K562 (cell line): ENCODE measurements around the gene CBX4. TPM values are rescaled to one million over a fixed set of nuclear protein-coding genes. Genes with fewer than 3 reads are reported as not detected.

Experiments
- ATAC-seq: fragments of 200-7000 bp; cut with Tn5 transposase; 3 replicates; pipeline ENCODE4 v1.9.1; 2020; ENCODE audit warnings: moderate library complexity
- BruUV-seq: library from RNA; stranded (reverse); fragments of 400-500 nt; replicated peaks from 2 replicates; lab custom pipeline; 2021; lab: Mats Ljungman, UMichigan
- CTCF ChIA-PET: fragments of 300-600 bp; formaldehyde crosslinking; extraction: SDS; loops from one replicate; lab custom pipeline; 2021; ENCODE audit warnings: low intra/inter-chr PET ratio; lab: Yijun Ruan, JAX
- POLR2A ChIA-PET: fragments of 300-600, 350-650 bp; sonication (Branson Sonifier 250); formaldehyde crosslinking; extraction: SDS; loops from one replicate; lab custom pipeline; 2021; ENCODE audit warnings: antibody characterized with exemption, inconsistent platforms; lab: Yijun Ruan, JAX
- DNase-seq, 4 experiments: peaks; one replicate each; pipeline versions ENCODE4 v3.0.0 to v3.0.0-alpha.2; 2011 to 2018; ENCODE audit warnings: low spot score in 3 of 4, mixed read lengths in 3 of 4; ENCODE audit errors: extremely low read depth in 1 of 4
- FAIRE-seq: peaks from 2 replicates; lab custom pipeline; 2011; peaks lifted over from hg19 to GRCh38; lab: Jason Lieb, UNC
- H2AFZ ChIP-seq: 2 replicates; pipeline ENCODE4 v1.6.0; 2011; ENCODE audit warnings: low read depth, low read length, control low read depth, inconsistent platforms
- H3K27ac ChIP-seq: fragments of 200-600 bp; 3 replicates; pipeline ENCODE4 v1.8.0; 2011; ENCODE audit warnings: low read depth, mild to moderate bottlenecking, control low read depth, inconsistent platforms, low read length, moderate library complexity, mixed read lengths; ENCODE audit errors: extremely low read depth
- H3K27me3 ChIP-seq, 2 experiments: fragments of 300-600 bp in 1 of 2; 2 replicates in 1 of 2; 3 replicates in 1 of 2; pipeline versions ENCODE4 v1.6.0 to v1.8.0; 2011; ENCODE audit warnings: inconsistent platforms in 2 of 2, low read length in 2 of 2, mild to moderate bottlenecking in 1 of 2, mixed read lengths in 1 of 2, moderate library complexity in 1 of 2; ENCODE audit not compliant: control insufficient read depth in 2 of 2, insufficient read depth in 2 of 2
- H3K36me3 ChIP-seq: fragments of 300-600 bp; 3 replicates; pipeline ENCODE4 v1.8.0; 2011; ENCODE audit warnings: mild to moderate bottlenecking, low read length, inconsistent platforms; ENCODE audit not compliant: control insufficient read depth, insufficient read depth
- H3K4me1 ChIP-seq, 2 experiments: fragments of 200-600 bp in 1 of 2; replicated peaks in 1 of 2; 2 replicates in 1 of 2; 3 replicates in 1 of 2; pipeline versions ENCODE4 v1.5.1 to v1.8.0; 2011; ENCODE audit warnings: inconsistent platforms in 2 of 2, low read length in 2 of 2, mild to moderate bottlenecking in 1 of 2, mixed read lengths in 1 of 2, moderate library complexity in 1 of 2; ENCODE audit not compliant: control insufficient read depth in 2 of 2, insufficient read depth in 2 of 2
- H3K4me2 ChIP-seq: 2 replicates; pipeline ENCODE4 v1.6.1; 2011; ENCODE audit warnings: low read length, control low read depth, inconsistent platforms, mixed read lengths; ENCODE audit not compliant: insufficient read depth
- H3K4me3 ChIP-seq: fragments of 200-600 bp; sonication (generic), shearing (Covaris generic); 2 replicates; pipeline ENCODE4 v1.5.1; 2016; ENCODE audit warnings: control low read depth, inconsistent platforms
- H3K79me2 ChIP-seq: fragments of 200-600 bp; 3 replicates; pipeline ENCODE4 v1.8.0; 2011; ENCODE audit warnings: low read length, inconsistent platforms; ENCODE audit not compliant: control insufficient read depth, insufficient read depth
- H3K9ac ChIP-seq, 2 experiments: 2 replicates each; pipeline versions ENCODE4 v1.6.0 to v1.6.1; 2011; ENCODE audit warnings: low read depth in 2 of 2, low read length in 2 of 2, control low read depth in 1 of 2, inconsistent platforms in 1 of 2, mild to moderate bottlenecking in 1 of 2, mixed read lengths in 1 of 2; ENCODE audit not compliant: insufficient read depth in 1 of 2
- H3K9me1 ChIP-seq: one replicate; pipeline ENCODE4 v1.6.0; 2011; ENCODE audit warnings: inconsistent platforms, mild to moderate bottlenecking, low read length, moderate library complexity; ENCODE audit not compliant: control insufficient read depth, insufficient read depth
- H3K9me3 ChIP-seq: replicated peaks from 2 replicates; pipeline ENCODE4 v1.5.1; 2011; ENCODE audit warnings: low read depth, low read length, inconsistent platforms; ENCODE audit not compliant: control insufficient read depth, insufficient read depth
- H4K20me1 ChIP-seq: replicated peaks from 2 replicates; pipeline ENCODE4 v1.6.1; 2011; ENCODE audit warnings: low read length, inconsistent platforms, mixed read lengths; ENCODE audit not compliant: control insufficient read depth, insufficient read depth
- EGR1 ChIP-seq: fragments of 450-650 bp; conservative IDR thresholded peaks from 2 replicates; pipeline ENCODE4 v1.6.1; 2017; ENCODE audit warnings: mild to moderate bottlenecking
- NCOA4 ChIP-seq: fragments of 450-650 bp; IDR thresholded peaks from 2 replicates; pipeline ENCODE4 v1.6.1; 2018; ENCODE audit warnings: mild to moderate bottlenecking; ENCODE audit not compliant: partially characterized antibody
- NFRKB ChIP-seq: fragments of 450-650 bp; IDR thresholded peaks from 2 replicates; pipeline ENCODE4 v1.6.1; 2016; ENCODE audit warnings: low read depth
- PHF20 ChIP-seq: fragments of 450-650 bp; IDR thresholded peaks from 2 replicates; pipeline ENCODE4 v1.6.1; 2018; ENCODE audit not compliant: partially characterized antibody
- POLR2G ChIP-seq: fragments of 200-400 bp; formaldehyde crosslinking; IDR thresholded peaks from 2 replicates; pipeline ENCODE4 v1.6.1; 2017; ENCODE audit warnings: low read depth, mild to moderate bottlenecking, antibody characterized with exemption, low read length, moderate library complexity
- SRF ChIP-seq, 2 experiments: fragments of 250-450, 450-650 bp in 1 of 2; sonication (Bioruptor Pico) in 1 of 2; sonication (generic) in 1 of 2; formaldehyde crosslinking; IDR thresholded peaks; 2 replicates each; pipeline versions ENCODE4 v1.5.0 to v1.5.1; 2020 to 2022; ENCODE audit warnings: mild to moderate bottlenecking in 1 of 2, missing genetic modification reagents in 1 of 2
- SRSF1 ChIP-seq: fragments of 200-400 bp; formaldehyde crosslinking; IDR thresholded peaks from 2 replicates; pipeline ENCODE4 v1.6.1; 2017; ENCODE audit warnings: mild to moderate bottlenecking, low read depth, low read length, moderate library complexity
- TFAM ChIP-seq: fragments of 250-450 bp; sonication (Bioruptor Pico); conservative IDR thresholded peaks from 2 replicates; pipeline ENCODE4 v1.5.0; 2021; ENCODE audit warnings: mild to moderate bottlenecking, moderate library complexity
- ZC3H11A ChIP-seq: IDR thresholded peaks from 2 replicates; pipeline ENCODE4 v1.6.1; 2012; ENCODE audit warnings: low read depth, low read length, improper control_type of control experiment
- ZC3H4 ChIP-seq: sonication (generic); formaldehyde crosslinking; IDR thresholded peaks from 2 replicates; pipeline ENCODE4 v1.9.0; 2021; ENCODE audit warnings: missing genetic modification reagents, borderline replicate concordance
- ZNF140 ChIP-seq: fragments of 250-450 bp; sonication (Bioruptor Pico); IDR thresholded peaks from 2 replicates; pipeline ENCODE4 v1.8.0; 2021; ENCODE audit warnings: moderate library complexity, mild to moderate bottlenecking, inconsistent platforms
- ZNF143 ChIP-seq: sonication (generic); formaldehyde crosslinking; IDR thresholded peaks from 2 replicates; pipeline ENCODE4 v1.9.0; 2022; ENCODE audit warnings: mild to moderate bottlenecking, missing genetic modification reagents
- ZNF174 ChIP-seq: fragments of 250-450 bp; sonication (Bioruptor Pico); IDR thresholded peaks from 2 replicates; pipeline ENCODE4 v1.4.0; 2020; ENCODE audit warnings: mild to moderate bottlenecking
- WGBS: fragments of 100-300 bp; shearing (Covaris generic); methylation state at CpG from one replicate; pipeline ENCODE4 v1.1.6; 2016; ENCODE audit warnings: low coverage, mixed read lengths; ENCODE audit not compliant: insufficient coverage; ENCODE audit errors: missing lambda C conversion rate; 5-methylcytosine and 5-hydroxymethylcytosine counted together
- in situ Hi-C: fragments of 300-500 bp; cut with MboI; formaldehyde crosslinking; loops from 4 replicates; pipeline ENCODE4 v1.15.0; 2018; ENCODE audit warnings: inconsistent platforms, mixed read lengths
- intact Hi-C: fragments of 100-400 bp; cut with micrococcal nuclease; formaldehyde crosslinking; loops from 2 replicates; pipeline ENCODE4 v1.14.2; 2022
- polyA plus RNA-seq, 8 experiments: library from polyadenylated mRNA; depleted of rRNA in 4 of 8; stranded (reverse) in 5 of 8; unstranded in 3 of 8; fragments of >200 nt; fragmentation: Nextera tagmentation in 2 of 8; fragmentation: Illumina TruSeq in 1 of 8; extraction: Ambion mirVana in 2 of 8; extraction: Trizol in 1 of 8; gene quantifications; 2 replicates each; pipeline versions ENCODE4 v1.2.1 to v1.2.3, GENCODE V29; 2011 to 2014; ENCODE audit warnings: inconsistent platforms in 1 of 8, missing spikeins in 1 of 8
- total RNA-seq, 7 experiments: library from RNA; depleted of rRNA in 6 of 7; stranded (reverse); fragments of >200 nt in 6 of 7; fragmentation: Illumina TruSeq in 2 of 7; extraction: Trizol in 2 of 7; gene quantifications; 2 replicates each; pipeline versions ENCODE4 v1.2.1 to v1.2.3, GENCODE V29; 2011 to 2021; ENCODE audit warnings: low replicate concordance in 1 of 7
- TF ChIP-seq, protein P1 (sequence below), 2 experiments: fragments of 250-450 bp in 1 of 2; fragments of 450-650 bp in 1 of 2; sonication (Bioruptor Pico) in 1 of 2; IDR thresholded peaks; 2 replicates each; pipeline versions ENCODE4 v1.6.1 to v1.8.0; 2016 to 2021; ENCODE audit warnings: mild to moderate bottlenecking in 2 of 2, moderate library complexity in 2 of 2, missing compliant biosample characterization in 1 of 2, missing genetic modification characterization in 1 of 2
- TF ChIP-seq, protein P2 (sequence below): fragments of 450-650 bp; formaldehyde crosslinking; IDR thresholded peaks from 2 replicates; pipeline ENCODE4 v1.4.0; 2022; ENCODE audit warnings: missing genetic modification characterization
- TF ChIP-seq, protein P3 (sequence below), 2 experiments: IDR thresholded peaks; 2 replicates each; pipeline ENCODE4 v1.6.1; 2011; ENCODE audit warnings: borderline replicate concordance in 1 of 2, control low read depth in 1 of 2, low read depth in 1 of 2, low read length in 1 of 2, mild to moderate bottlenecking in 1 of 2, mixed read lengths in 1 of 2, moderate library complexity in 1 of 2; ENCODE audit not compliant: insufficient read depth in 1 of 2, insufficient read length in 1 of 2, poor library complexity in 1 of 2, severe bottlenecking in 1 of 2; ENCODE audit errors: extremely low read depth in 1 of 2

The CBX4 gene
- total and polyA plus RNA-seq, 9 of the 15 experiments (the other 6 are each of a cell fraction or from before 2014, with no cell fraction given), result 0.98 to 50.5 (median 10.0) TPM

DNA sequence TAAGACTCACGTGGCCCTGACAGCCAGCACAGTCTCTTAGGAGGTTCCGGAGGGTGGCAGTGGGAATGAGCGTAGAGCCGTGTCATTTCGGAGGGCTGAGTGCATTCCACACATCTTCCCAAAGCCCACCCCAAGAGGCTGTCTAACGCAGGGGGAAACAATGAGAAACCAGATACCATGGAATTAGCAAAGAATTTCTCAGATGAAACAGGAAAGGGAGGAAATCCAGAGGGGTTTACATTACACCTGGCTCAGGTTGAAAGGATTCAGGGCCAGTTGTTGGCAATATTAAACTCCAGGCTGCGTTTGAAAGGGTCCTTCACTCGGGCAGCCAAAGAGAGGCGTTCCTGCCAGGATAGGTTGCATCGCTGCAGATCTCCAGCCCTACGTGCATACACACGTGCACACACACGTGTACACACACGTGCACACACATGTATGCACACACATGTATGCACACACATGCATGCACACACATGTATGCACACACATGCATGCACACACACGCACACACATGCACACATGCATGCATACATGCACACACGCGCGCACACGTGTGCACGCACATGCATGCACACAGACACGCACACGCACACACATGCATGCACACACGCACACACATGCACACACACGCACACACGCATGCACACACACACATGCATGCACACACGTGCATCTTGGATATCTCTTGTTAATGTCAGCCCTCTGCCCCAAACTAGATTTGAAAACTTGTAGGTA lies 12.2 kb downstream of the CBX4 start:
- Histone ChIP-seq H3K27ac (peak overlapping the region; percentile 87), H2AFZ (peak overlapping the region; percentile 61), H3K36me3 (no peaks in the 10 kb centered on the region), H3K4me3 (peak overlapping the region; percentile 44), H3K4me2 (peak overlapping the region; percentile 90), H3K9me1 (no peaks in the 10 kb centered on the region), H3K4me1 (peaks cover 65 to 76% of the 10 kb centered on the region in 2 experiments), H3K27me3 (no peaks in the 10 kb centered on the region), H3K79me2 (peaks cover 43% of the 10 kb centered on the region), H3K9me3 (no peaks in the 10 kb centered on the region), H3K9ac (peak overlapping the region; percentile 77 to 87; a peak in 3 of 4 replicates), H4K20me1 (no peaks in the 10 kb centered on the region)
- in situ Hi-C loops (no loop called here), intact Hi-C loops (no loop called here)
- BruUV-seq, result no TSS peak
- POLR2A ChIA-PET, result interaction anchor here (0.9 to 17.8 kb wide), 5 partner anchors 8 to 33 kb away, joined by 3 to 386 read pairs (median 9); partner anchors contain the start of gene CBX4
- DNase-seq (peak in 1 of 4 experiments; percentile 9), FAIRE-seq (no peak), ATAC-seq (no peak)
- CTCF ChIA-PET, result interaction anchor here (0.6 kb wide), 2 partner anchors 19 to 78 kb away, joined by 3 read pairs; no protein-coding TSS in a partner anchor
- 66% methylated on average over 26 of the region's 26 CpGs for WGBS
- TF ChIP-seq PHF20 (peak; percentile 99), TFAM (CRISPR knock-in tag) (no peak), POLR2G (0 out of 2 replicates have a peak, but pooled peaks have one; percentile 15), ZNF174 (CRISPR knock-in tag) (no peak), EGR1 (no peak; the same call in 1 of the 2 replicates), ZC3H11A (no peak), NFRKB (peak; percentile 97), ZNF143 (CRISPR knock-in tag) (no peak), SRSF1 (no peak), ZC3H4 (peak; percentile 67; the same call in 1 of the 2 replicates), NCOA4 (no peak), ZNF140 (no peak), SRF (CRISPR knock-in tag; IDR thresholded peaks at IDR 0.05) (no peak)
- TF ChIP-seq, protein P1, sequence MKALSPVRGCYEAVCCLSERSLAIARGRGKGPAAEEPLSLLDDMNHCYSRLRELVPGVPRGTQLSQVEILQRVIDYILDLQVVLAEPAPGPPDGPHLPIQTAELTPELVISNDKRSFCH (CRISPR knock-in tag; IDR thresholded peaks at IDR 0.05), result no peak
- TF ChIP-seq, protein P1 (tag; IDR thresholded peaks at IDR 0.05), result no peak
- TF ChIP-seq, protein P2, sequence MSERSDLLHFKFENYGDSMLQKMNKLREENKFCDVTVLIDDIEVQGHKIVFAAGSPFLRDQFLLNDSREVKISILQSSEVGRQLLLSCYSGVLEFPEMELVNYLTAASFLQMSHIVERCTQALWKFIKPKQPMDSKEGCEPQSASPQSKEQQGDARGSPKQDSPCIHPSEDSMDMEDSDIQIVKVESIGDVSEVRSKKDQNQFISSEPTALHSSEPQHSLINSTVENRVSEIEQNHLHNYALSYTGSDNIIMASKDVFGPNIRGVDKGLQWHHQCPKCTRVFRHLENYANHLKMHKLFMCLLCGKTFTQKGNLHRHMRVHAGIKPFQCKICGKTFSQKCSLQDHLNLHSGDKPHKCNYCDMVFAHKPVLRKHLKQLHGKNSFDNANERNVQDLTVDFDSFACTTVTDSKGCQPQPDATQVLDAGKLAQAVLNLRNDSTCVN, result no peak
- TF ChIP-seq, protein P3, sequence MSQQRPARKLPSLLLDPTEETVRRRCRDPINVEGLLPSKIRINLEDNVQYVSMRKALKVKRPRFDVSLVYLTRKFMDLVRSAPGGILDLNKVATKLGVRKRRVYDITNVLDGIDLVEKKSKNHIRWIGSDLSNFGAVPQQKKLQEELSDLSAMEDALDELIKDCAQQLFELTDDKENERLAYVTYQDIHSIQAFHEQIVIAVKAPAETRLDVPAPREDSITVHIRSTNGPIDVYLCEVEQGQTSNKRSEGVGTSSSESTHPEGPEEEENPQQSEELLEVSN (IDR thresholded peaks at IDR 0.05; ENCODE audit: borderline replicate concordance in 1 of 2, extremely low read depth in 1 of 2, insufficient read depth in 1 of 2, insufficient read length in 1 of 2, low read depth in 1 of 2, low read length in 1 of 2, poor library complexity in 1 of 2, severe bottlenecking in 1 of 2), result peak in 1 of 2 experiments; percentile 12
